GM23338 (cell line): ENCODE data around the gene RNF130. TPM values are rescaled to one million over a fixed set of nuclear protein-coding genes. Genes with fewer than 3 reads are reported as not detected.

ENCODE experiments used
- ATAC-seq: fragments of 200-7000 bp; cut with Tn5 transposase; 3 replicates; pipeline ENCODE4 v1.9.1; 2020
- DNase-seq: peaks from one replicate; pipeline ENCODE4 v3.0.0-alpha.2; 2015; ENCODE audit warnings: low spot score
- H2AFZ ChIP-seq: fragments of 200-600 bp; sonication (generic); 2 replicates; pipeline ENCODE4 v1.8.0; 2016; ENCODE audit warnings: antibody characterized with exemption, mild to moderate bottlenecking, moderate library complexity
- H3F3A ChIP-seq: fragments of 200-600 bp; sonication (generic); replicated peaks from 2 replicates; pipeline ENCODE4 v1.8.0; 2017; ENCODE audit warnings: antibody characterized with exemption, mixed run types, low read depth
- H3K27ac ChIP-seq: fragments of 200-600 bp; sonication (generic); 2 replicates; pipeline ENCODE4 v1.6.1; 2016; ENCODE audit warnings: low read depth
- H3K27me3 ChIP-seq: fragments of 200-600 bp; sonication (generic); 2 replicates; pipeline ENCODE4 v1.8.0; 2016; ENCODE audit warnings: mild to moderate bottlenecking, mixed run types, moderate library complexity; ENCODE audit not compliant: insufficient read depth
- H3K36me3 ChIP-seq: fragments of 200-600 bp; sonication (generic); 2 replicates; pipeline ENCODE4 v1.8.0; 2016; ENCODE audit warnings: mild to moderate bottlenecking; ENCODE audit not compliant: insufficient read depth
- H3K4me1 ChIP-seq: fragments of 200-600 bp; sonication (generic); 2 replicates; pipeline ENCODE4 v1.8.0; 2016; ENCODE audit warnings: mild to moderate bottlenecking, moderate library complexity; ENCODE audit not compliant: insufficient read depth
- H3K4me2 ChIP-seq: fragments of 200-600 bp; sonication (generic); 2 replicates; pipeline ENCODE4 v1.7.1; 2017; ENCODE audit warnings: mixed run types
- H3K4me3 ChIP-seq: fragments of 200-600 bp; sonication (generic); 2 replicates; pipeline ENCODE4 v1.6.1; 2016; ENCODE audit warnings: mixed run types
- H3K79me2 ChIP-seq: fragments of 200-600 bp; sonication (generic); replicated peaks from 2 replicates; pipeline ENCODE4 v1.8.0; 2017; ENCODE audit warnings: mild to moderate bottlenecking; ENCODE audit not compliant: insufficient read depth
- H3K9me2 ChIP-seq: fragments of 200-600 bp; sonication (generic); 2 replicates; pipeline ENCODE4 v1.8.0; 2017; ENCODE audit not compliant: insufficient read depth
- H4K20me1 ChIP-seq: fragments of 200-600 bp; sonication (generic); replicated peaks from 2 replicates; pipeline ENCODE4 v1.8.0; 2017; ENCODE audit warnings: mild to moderate bottlenecking; ENCODE audit not compliant: insufficient read depth
- H3K27ac Mint-ChIP-seq: 2 replicates; pipeline ENCODE4 v1.8.0; 2020; ENCODE audit warnings: inconsistent platforms, mild to moderate bottlenecking, moderate library complexity, mixed read lengths
- H3K27me3 Mint-ChIP-seq: 3 replicates; pipeline ENCODE4 v1.8.0; 2022; ENCODE audit warnings: low read depth, mild to moderate bottlenecking, moderate library complexity, mixed read lengths, inconsistent platforms; ENCODE audit not compliant: insufficient read depth, poor library complexity
- H3K36me3 Mint-ChIP-seq: 3 replicates; pipeline ENCODE4 v1.8.0; 2021; ENCODE audit warnings: low read depth, mild to moderate bottlenecking, inconsistent platforms, moderate library complexity, mixed read lengths
- H3K4me1 Mint-ChIP-seq: 3 replicates; pipeline ENCODE4 v1.8.0; 2020; ENCODE audit warnings: mild to moderate bottlenecking, inconsistent platforms, mixed read lengths
- H3K4me3 Mint-ChIP-seq: 3 replicates; pipeline ENCODE4 v1.8.0; 2021; ENCODE audit warnings: moderate library complexity, mild to moderate bottlenecking, inconsistent platforms, mixed read lengths
- H3K9me3 Mint-ChIP-seq: 3 replicates; pipeline ENCODE4 v1.8.0; 2020; ENCODE audit warnings: moderate library complexity, mild to moderate bottlenecking, inconsistent platforms, mixed read lengths
- CREB1 ChIP-seq: fragments of 250-450 bp; sonication (Bioruptor Pico); IDR thresholded peaks from 2 replicates; pipeline ENCODE4 v1.5.0; 2020; ENCODE audit warnings: low read depth, mild to moderate bottlenecking, moderate library complexity
- ETS1 ChIP-seq: IDR thresholded peaks from 2 replicates; pipeline ENCODE4 v1.6.1; 2016; ENCODE audit warnings: antibody characterized with exemption
- EZH2 ChIP-seq: fragments of 200-600 bp; sonication (generic); IDR thresholded peaks from one replicate; pipeline ENCODE4 v1.8.0; 2017; ENCODE audit warnings: antibody characterized with exemption, mild to moderate bottlenecking, low read depth; ENCODE audit not compliant: unreplicated experiment
- EZH2phosphoT487 ChIP-seq: fragments of 200-600 bp; sonication (generic); IDR thresholded peaks from one replicate; pipeline ENCODE4 v1.8.1; 2018; ENCODE audit warnings: antibody characterized with exemption; ENCODE audit not compliant: unreplicated experiment
- JUNB ChIP-seq: IDR thresholded peaks from one replicate; pipeline ENCODE4 v1.6.1; 2016; ENCODE audit warnings: antibody characterized with exemption; ENCODE audit not compliant: unreplicated experiment
- POLR2AphosphoS5 ChIP-seq: IDR thresholded peaks from 2 replicates; pipeline ENCODE4 v1.6.1; 2016; ENCODE audit warnings: antibody characterized with exemption, low read depth
- STAT1 ChIP-seq: IDR thresholded peaks from one replicate; pipeline ENCODE4 v1.6.1; 2016; ENCODE audit warnings: antibody characterized with exemption; ENCODE audit not compliant: unreplicated experiment
- ZNF114 ChIP-seq: fragments of 250-450 bp; sonication (Bioruptor Pico); IDR thresholded peaks from 2 replicates; pipeline ENCODE4 v1.5.0; 2020; ENCODE audit warnings: mild to moderate bottlenecking, moderate library complexity
- ZNF331 ChIP-seq: fragments of 250-450 bp; sonication (Bioruptor Pico); IDR thresholded peaks from 2 replicates; pipeline ENCODE4 v1.5.0; 2020; ENCODE audit warnings: low read depth, mild to moderate bottlenecking, moderate library complexity
- polyA plus RNA-seq: library from polyadenylated mRNA; unstranded; fragments of >200 nt; fragmentation: Nextera tagmentation; extraction: Ambion mirVana; gene quantifications from 2 replicates; pipeline ENCODE4 v1.2.1, GENCODE V29; 2016
- total RNA-seq: library from RNA; depleted of rRNA; stranded (reverse); fragments of >200 nt; shearing (Covaris generic); gene quantifications from 2 replicates; pipeline ENCODE4 v1.2.3, GENCODE V29; 2014
- TF ChIP-seq, protein P1 (sequence below), 2 experiments: fragments of 200-600 bp in 1 of 2; sonication (generic) in 1 of 2; conservative IDR thresholded peaks; 2 replicates each; pipeline versions ENCODE4 v1.5.1 to v1.6.1; 2016 to 2017; ENCODE audit warnings: antibody characterized with exemption in 2 of 2, low read depth in 2 of 2, mild to moderate bottlenecking in 2 of 2, moderate library complexity in 1 of 2

The RNF130 gene
- total and polyA plus RNA-seq, 2 experiments from 2014 or later: 60.1 to 97.3 TPM

DNA sequence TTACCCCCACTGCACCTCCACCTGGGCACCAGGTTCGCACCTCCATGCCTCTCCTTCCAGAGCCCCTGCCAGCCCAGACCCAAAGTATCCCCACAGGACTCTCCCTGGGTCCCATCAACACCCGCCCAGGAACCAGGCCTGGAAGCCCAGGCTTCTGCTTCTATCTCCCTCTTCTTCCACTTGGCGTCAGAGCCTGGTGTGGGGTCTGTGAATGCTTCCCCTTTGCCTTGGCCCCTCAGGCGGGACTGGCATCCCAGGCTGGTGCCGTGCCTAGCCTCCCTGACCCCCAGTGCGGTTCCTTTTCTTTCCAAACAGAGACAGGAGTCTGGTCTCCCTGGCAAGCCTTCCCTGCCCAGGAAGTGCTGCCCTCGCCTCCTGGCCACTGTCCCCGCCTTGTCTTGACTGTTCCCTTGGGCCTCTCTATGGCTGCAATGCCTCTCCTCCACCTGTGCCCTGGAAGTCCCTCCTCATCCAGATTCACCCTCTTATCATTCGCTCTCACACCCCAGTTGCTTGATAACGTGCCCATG, 156.1 kb downstream of the RNF130 start (continued):
- TF ChIP-seq, protein P1, sequence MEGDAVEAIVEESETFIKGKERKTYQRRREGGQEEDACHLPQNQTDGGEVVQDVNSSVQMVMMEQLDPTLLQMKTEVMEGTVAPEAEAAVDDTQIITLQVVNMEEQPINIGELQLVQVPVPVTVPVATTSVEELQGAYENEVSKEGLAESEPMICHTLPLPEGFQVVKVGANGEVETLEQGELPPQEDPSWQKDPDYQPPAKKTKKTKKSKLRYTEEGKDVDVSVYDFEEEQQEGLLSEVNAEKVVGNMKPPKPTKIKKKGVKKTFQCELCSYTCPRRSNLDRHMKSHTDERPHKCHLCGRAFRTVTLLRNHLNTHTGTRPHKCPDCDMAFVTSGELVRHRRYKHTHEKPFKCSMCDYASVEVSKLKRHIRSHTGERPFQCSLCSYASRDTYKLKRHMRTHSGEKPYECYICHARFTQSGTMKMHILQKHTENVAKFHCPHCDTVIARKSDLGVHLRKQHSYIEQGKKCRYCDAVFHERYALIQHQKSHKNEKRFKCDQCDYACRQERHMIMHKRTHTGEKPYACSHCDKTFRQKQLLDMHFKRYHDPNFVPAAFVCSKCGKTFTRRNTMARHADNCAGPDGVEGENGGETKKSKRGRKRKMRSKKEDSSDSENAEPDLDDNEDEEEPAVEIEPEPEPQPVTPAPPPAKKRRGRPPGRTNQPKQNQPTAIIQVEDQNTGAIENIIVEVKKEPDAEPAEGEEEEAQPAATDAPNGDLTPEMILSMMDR (conservative IDR thresholded peaks at IDR 0.05; ENCODE audit: low read depth in 2 of 2): no peak
- TF ChIP-seq ZNF331 (CRISPR knock-in tag) (no peak), EZH2 (no peak), EZH2phosphoT487 (no peak), STAT1 (no peak)

DNA sequence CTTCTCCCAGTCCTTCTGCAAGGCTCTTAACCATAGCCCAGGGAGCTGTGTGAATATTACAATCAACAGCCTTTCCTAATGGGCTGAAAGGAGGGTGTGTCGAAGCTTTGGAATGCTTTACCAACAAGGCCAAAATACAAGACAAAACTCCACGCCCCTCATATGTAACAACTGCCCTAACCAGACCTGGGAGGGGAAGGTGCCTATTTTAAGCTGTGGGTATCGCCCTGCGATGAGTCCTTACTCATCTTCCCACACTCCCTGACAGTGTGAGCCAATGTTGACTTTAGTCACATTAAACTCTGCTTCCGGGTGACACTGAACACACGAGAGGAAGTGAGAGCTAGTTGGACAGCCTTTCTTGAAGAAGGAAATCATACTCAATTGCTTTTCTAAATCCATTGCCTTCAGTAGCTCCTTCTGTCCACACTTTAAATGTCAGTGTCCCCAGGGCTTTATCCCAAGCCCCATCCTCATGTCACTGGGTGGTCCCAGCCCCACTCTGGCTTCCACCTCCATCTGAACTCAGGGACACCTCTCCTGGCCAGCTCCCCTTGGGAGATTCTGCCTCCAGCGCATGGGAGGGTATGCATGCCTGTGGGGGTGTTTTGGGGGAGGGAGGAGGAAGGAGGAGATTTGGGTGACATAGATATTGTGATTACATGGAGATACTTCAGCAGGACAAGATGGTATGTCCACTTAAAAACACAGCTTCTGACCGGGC, 157.4 kb downstream of the RNF130 start:
- H3K27ac Mint-ChIP-seq: no peak overlapping the region

DNA sequence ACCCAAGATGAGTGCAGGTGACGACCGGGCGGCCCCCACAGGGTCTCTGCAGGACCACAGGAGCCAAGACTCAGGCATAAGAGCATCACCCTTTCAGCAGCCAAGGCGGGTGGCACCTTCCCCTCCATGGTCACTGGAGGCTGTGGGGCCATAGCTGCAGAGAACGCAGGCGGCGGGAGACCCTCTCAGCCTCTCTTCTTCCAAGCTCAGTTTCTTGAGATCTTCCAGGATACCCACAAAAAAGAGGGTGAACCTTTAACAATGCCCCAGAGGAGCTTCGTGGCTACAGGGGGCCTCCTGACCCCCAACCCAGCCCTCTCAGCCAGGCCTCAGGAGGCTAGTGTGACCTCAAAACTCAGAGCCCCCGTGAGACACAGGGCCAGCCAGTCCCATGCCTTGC, 158.1 kb downstream of the RNF130 start:
- no peaks in the 10 kb centered on the region for H4K20me1 ChIP-seq
- no peak overlapping the region for H3K27ac Mint-ChIP-seq
- H2AFZ ChIP-seq: no peak overlapping the region
- TF ChIP-seq POLR2AphosphoS5 (no peak), CREB1 (CRISPR knock-in tag) (no peak), EZH2phosphoT487 (no peak)
- no peak overlapping the region for H3K4me3 ChIP-seq
- no peak overlapping the region for H3K27ac ChIP-seq
- ATAC-seq (no peak), DNase-seq (no peak)
- no peaks in the 10 kb centered on the region for H3K36me3 Mint-ChIP-seq
- H3F3A ChIP-seq: peaks cover 12% of the 10 kb centered on the region
- peaks cover 24% of the 10 kb centered on the region for H3K4me1 Mint-ChIP-seq
- no peak overlapping the region for H3K4me3 Mint-ChIP-seq
- H3K9me3 Mint-ChIP-seq: no peaks in the 10 kb centered on the region; the same call in 2 of the 3 replicates
- H3K27me3 Mint-ChIP-seq: peaks cover 15% of the 10 kb centered on the region
- peaks cover 6% of the 10 kb centered on the region for H3K4me1 ChIP-seq
- H3K4me2 ChIP-seq: no peak overlapping the region
- H3K9me2 ChIP-seq: no peaks in the 10 kb centered on the region
- H3K79me2 ChIP-seq: no peaks in the 10 kb centered on the region
- no peaks in the 10 kb centered on the region for H3K36me3 ChIP-seq
- no peaks in the 10 kb centered on the region for H3K27me3 ChIP-seq

More for the DNA sequence above, 157.4 kb downstream of the RNF130 start:
- Mint-ChIP-seq H3K9me3 (no peaks in the 10 kb centered on the region; the same call in 2 of the 3 replicates), H3K36me3 (no peaks in the 10 kb centered on the region), H3K4me1 (peaks cover 30% of the 10 kb centered on the region), H3K4me3 (no peak overlapping the region), H3K27me3 (peaks cover 15% of the 10 kb centered on the region)
- Histone ChIP-seq H3K79me2 (no peaks in the 10 kb centered on the region), H3K27me3 (no peaks in the 10 kb centered on the region), H3K4me2 (no peak overlapping the region), H4K20me1 (no peaks in the 10 kb centered on the region), H2AFZ (no peak overlapping the region), H3K9me2 (no peaks in the 10 kb centered on the region), H3K4me3 (no peak overlapping the region), H3K4me1 (peaks cover 6% of the 10 kb centered on the region), H3F3A (peaks cover 4% of the 10 kb centered on the region; the same call in 1 of the 2 replicates), H3K27ac (no peak overlapping the region), H3K36me3 (no peaks in the 10 kb centered on the region)
- ATAC-seq (no peak), DNase-seq (peak; percentile 14)
- no peak for TF ChIP-seq ETS1
- no peak for TF ChIP-seq POLR2AphosphoS5
- TF ChIP-seq JUNB: no peak
- no peak for TF ChIP-seq CREB1 (CRISPR knock-in tag)
- no peak for TF ChIP-seq ZNF114 (CRISPR knock-in tag)
- TF ChIP-seq EZH2: no peak
